Right lobe of liver (tissue), 4 donors: ENCODE data around the gene HTD2.

Experiments used
- CTCF ChIP-seq, 4 donors: fragments of 200-600 bp in 3 of 4; fragments of 450-650 bp in 1 of 4; IDR thresholded peaks; one replicate each; pipeline versions ENCODE4 v1.5.1 to v1.8.0; 2016 to 2022; ENCODE audit warnings: antibody characterized with exemption in 4 of 4, mild to moderate bottlenecking in 2 of 4
- POLR2A ChIP-seq: fragments of 450-650 bp; IDR thresholded peaks from one replicate; pipeline ENCODE4 v1.6.1; 2017; ENCODE audit warnings: antibody characterized with exemption, mild to moderate bottlenecking
- donor health status: DM: no; HTN: no; CAD: no.
- donor health status: DM: no; HTN: no; CAD: no.
- donor health status: DM: no; HTN: yes; CAD: no.

GRCh38 chr3:58292866-58293265 is 13.5 kb upstream of the HTD2 start:
- TF ChIP-seq CTCF (IDR thresholded peaks at IDR 0.05) (no peak), POLR2A (no peak)
